MV-4-11 (cell line): ENCODE data around the gene NFE2L2.
A peak's percentile ranks its signal among the peaks of the same experiment; 100 is the strongest.
"Not testable (repeated sequence)": the region's sequence is repeated elsewhere in the genome, so short reads cannot be mapped to it uniquely, and the experiment has no call there.

Experiments
- DNase-seq: peaks from one replicate; lab custom pipeline; 2025; lab: John Stamatoyannopoulos, UW

NFE2L2 gene

DNA sequence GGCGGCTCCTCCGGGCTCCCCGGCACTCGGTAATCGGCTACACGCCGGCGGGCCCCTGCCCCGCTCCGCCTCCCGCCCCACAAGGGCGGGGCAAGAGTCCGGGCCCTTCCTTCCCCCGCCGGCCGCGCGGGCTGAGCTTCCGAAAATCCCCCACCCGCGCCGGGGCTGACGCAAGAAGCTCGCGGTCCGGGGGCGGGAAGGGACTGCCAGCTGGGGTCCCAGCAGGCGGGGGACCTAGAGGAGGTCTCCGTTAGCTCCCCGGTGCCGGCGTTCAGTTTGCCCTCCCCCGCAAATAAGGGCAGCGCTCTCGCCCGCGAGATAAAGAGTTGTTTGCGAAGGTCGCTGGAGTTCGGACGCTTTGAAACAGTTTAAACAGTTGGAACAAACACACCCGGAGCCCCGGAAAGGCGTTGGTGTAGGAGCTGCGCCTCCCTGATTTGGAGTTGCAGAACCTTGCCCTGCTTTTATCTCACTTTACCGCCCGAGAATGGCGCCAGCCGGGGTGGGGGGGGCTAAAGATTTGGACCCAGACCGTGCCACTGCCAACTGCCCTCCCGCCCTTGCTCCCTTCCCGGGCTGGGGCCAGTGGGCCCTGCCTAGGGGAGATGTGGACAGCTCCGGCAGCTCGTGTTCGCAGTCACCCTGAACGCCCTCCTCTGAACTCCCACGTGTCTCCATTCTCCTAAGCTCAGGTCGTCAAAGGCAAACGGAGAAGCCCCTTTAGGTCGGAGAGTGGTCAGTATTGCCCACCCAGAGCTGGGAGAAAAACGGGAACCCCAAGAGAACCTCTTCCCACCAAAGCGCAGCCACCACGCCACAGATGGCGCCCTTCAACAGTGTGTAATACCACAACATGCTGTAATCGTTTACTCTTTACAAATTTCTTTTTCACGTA, at the start of gene NFE2L2:
TSS of gene NFE2L2 (minus strand) at position 35 of the 895 bp plus-strand sequence. CDS start 151 bp downstream, outside the sequence.
- peak; percentile 77 for DNase-seq

DNA sequence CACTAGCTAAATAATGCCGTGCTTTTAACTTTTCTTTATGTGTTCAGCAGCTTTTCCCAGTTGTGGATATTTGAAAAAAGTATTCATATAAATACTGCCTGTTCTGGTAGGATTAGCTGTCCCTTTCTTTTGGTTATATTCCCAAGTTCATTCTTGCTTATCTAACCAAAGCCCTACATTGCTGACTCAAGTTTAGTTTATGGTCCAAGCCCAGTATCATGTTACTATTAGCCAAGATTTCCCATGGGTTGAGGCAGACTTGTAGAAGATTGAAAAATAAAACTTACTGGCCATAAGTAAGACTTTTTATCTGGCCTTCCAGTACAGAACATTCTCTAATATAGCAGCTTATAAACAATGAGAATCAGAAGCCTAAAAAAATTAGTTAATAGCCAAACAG, 49.7 kb upstream of the NFE2L2 start:
- DNase-seq = no peak

DNA sequence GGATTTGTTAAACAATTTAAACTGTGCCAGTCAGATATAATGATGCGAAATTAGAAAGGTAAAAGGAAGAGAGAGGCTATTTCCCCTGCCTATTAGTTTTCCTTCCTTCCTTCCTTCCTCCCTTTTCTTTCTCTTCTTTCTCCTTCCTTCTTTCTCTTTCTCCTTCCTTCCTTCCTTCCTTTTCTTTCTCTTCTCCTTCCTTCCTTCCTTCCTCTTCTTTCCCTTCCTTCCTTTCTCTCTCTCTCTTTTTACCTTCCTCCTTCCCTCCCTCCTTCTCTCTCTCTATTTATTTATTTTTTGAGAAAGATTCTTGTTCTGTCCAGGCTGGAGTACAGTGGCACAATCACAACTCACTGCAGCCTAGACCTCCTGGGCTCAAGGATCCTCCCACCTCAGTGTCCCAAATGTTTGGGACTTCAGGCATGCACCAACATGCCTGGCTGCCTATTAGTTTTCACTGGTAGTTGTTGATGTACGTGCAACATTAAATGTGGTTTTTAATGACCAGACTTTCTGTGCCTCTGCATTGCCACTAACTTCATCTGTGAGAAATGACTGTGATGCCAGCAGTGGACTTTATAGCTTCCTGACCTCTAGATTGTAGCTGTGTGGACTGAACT, 48.7 kb upstream of the NFE2L2 start:
- DNase-seq = no peak

DNA sequence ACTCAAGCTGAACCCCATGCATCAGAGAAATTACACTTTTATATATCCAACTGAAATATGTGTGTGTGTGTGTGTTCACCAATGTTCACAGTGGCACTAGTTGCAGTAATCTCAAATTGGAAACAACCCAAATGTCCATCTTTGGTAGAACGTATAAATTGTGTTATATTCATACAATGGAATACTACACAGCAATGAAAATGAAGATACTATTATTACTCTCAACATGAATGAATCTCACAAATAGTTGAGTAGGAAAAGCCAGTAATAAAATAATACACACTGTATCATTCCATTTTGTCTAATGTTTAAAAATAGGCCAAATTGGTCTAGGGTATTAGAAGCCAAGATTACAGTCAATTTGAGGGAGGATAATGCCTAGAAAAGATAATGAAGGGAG, 48.0 kb upstream of the NFE2L2 start:
- no peak for DNase-seq

DNA sequence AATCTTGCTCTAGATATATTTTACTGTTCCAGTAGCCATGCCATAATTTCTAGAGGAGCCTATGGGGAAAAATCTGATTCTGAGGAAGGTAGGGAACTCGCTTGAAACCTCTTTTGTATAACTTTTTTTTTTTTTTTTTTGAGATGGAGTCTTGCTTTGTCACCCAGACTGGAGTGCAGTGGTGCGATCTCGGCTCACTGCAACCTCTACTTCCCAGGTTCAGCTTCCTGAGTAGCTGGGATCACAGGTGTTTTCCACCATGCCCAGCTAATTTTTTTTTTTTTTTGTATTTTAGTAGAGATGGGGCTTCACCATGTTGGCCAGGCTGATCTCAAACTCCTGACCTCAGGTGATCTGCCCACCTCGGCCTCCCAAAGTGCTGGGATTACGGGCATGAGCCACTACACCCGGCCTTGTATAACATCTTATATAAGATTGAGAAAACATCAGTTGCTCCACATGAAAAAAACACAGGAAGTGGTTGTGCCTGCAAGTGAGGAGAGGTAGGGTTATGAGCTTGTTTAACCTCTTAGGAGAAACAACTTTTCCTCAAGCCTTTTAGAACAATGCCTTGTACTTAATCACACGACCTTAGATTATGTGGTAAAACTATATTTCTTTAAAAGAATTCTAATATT, 45.3 kb upstream of the NFE2L2 start:
- not testable (repeated sequence) for DNase-seq

DNA sequence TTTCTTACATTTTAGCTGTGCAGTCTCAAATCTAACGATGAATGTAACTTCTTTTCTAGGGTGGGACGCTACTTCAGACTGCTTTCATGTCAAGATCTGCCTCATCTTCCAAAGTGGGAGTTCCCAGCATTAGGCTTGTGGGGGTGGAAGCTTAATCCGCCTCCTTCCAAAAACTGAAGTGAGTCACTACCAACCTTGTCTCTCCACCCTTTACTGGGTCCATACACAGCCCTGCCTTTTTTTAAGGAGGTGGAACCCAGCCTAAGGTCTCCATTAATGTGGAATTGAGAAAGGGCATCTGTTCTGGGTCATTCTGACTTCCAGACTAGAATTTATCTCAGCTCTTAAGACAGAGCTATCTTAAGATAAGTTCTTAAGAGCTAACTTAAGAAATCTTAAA, 42.0 kb upstream of the NFE2L2 start:
- no peak for DNase-seq

DNA sequence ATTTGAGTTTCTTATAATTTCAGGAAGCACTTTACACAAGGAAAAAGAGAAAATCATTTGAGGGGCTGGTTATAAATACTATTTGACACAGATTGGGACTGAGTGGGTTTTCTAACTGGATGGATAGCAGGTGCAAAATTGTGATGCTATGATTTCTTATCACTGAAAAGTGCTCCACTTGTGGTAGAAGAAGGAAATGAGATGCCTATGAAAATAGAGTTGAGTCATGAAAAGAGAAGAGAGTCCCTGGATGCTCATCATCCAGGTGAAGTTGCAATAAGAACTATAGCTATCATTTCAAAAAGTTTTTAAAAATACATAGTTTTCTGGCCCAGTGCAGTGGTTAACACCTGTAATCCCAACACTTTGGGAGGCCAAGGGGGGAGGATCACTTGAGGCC, 39.4 kb upstream of the NFE2L2 start:
- DNase-seq = no peak

DNA sequence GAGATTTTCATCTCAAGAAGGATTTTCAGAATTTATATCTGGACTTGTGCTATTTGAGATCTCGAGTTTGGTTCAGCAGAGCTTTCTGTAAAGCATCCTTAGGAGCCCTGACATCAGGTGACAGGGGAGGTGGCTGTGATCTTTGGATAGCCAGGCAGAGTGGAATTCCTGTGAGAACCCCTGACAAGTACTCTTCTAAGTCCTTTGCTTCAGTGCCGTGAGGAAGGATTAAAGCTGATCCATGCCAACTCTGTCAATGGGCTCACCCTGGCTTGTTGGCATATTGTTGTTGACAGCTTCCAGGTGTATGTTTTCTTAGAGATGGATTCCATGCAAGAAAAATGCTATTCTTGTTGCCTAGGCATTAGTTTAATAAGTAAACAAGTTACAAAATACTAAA, 38.0 kb upstream of the NFE2L2 start:
- DNase-seq = no peak

DNA sequence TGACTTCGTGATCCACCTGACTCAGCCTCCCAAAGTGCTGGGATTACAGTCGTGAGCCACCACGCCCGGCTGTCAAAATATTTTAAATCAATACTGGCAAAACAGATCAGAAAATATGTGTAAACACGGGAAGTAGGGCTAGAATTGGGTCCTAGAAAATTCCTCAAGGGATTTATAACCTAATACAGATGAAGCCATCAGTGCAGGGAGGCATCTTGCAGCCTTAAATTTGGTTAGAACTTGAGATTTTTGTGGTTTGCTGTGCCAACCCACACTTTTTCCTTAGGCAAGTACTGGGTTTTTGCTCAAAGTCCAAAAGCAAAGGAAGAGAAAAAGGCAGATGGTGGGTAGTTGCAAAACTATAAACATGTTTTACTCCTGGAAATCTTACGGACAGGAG, 33.7 kb upstream of the NFE2L2 start:
- DNase-seq = no peak

DNA sequence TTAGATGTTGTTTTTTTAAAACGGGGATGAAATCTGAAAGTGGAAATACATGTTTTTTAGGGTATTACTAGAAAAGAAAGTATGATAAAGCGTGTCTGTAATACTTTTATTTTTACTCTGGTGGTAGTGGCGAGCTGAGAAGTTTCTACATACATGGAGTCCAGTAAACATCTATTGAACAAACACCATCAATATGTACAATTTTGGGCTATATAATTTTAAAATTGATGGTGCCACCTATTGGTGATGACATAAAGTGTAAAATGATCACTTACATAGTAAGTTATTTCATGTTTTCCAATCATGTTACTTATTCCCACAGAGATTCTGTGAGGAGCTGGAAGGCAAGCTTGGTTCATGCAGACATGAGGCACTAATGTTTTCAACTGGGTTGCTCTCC, 31.5 kb upstream of the NFE2L2 start:
- peak; percentile 56 for DNase-seq

DNA sequence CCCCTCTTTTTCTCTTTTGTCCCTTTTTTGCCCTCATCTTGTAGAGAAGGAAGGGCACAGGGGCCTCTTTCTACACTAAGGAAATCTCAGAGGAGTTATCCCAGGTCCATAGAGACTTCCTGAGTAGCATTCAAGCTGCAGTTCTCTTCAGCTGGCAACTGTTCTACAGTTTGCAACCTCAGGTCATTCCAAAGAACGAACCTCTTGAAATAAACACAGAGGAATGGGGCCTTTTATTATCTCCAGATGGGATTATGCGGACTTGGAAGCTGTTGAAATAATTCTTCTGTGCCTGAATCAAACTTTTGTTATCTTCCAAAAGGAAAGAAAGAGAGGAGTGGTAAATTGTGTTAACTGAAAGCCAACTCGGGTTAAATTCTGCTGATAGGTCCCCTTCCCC, 31.0 kb upstream of the NFE2L2 start:
- DNase-seq = no peak

DNA sequence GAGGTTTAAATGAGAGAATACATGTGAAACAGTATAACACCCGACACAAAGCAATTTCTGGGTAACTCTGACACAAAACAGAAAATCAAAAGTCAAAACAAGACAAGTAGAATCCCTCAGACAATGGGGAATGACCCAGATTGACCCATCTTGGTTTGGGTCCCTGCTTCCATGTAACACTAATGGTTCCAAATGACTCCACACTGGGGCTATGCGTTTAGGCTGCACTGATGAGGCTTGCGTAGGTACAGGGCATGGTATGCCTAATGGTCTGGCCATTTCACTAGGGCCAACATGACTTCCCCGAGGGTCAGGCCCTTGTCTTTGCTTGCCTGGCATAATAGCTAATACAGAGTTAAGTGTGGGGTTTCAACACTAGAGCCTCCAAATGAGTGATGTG, 27.2 kb upstream of the NFE2L2 start:
- no peak for DNase-seq

DNA sequence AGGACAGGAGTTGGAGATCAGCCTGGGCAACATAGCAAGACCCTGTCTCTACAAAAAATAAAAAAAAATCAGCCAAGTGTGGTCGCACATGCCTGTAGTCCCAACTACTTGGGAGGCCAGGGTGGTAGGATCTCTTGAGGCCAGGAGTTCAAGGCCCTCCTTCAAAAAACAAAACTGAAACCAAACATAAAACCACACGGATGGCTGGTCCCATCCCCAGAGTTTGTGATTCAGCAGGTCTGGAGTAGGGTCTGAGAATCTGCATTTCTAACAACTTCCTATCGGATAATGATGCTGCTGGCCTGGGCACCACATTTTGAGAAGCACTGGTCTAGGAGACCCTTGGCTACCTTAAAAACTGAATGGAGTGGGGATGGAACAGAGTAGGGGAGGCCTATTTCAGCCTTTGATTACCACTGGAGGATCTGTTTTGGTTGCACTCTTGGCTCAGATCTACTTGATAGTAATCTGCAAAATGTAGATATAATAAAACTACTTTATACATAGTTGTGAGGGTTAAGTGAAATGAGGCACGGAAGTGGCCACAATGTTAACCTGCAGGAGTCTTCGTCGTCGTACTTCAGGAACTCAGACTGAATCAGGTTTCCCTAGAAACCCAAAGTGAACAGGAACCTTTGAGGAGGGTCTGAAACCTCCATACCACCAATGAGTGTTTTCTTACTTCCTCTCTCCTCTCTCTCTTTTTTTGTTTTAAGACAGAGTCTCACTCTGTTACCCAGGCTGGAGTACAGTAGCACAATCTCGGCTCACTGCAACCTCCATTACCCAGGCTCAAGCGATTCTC, 25.5 kb upstream of the NFE2L2 start:
- peak; percentile 47 for DNase-seq

DNA sequence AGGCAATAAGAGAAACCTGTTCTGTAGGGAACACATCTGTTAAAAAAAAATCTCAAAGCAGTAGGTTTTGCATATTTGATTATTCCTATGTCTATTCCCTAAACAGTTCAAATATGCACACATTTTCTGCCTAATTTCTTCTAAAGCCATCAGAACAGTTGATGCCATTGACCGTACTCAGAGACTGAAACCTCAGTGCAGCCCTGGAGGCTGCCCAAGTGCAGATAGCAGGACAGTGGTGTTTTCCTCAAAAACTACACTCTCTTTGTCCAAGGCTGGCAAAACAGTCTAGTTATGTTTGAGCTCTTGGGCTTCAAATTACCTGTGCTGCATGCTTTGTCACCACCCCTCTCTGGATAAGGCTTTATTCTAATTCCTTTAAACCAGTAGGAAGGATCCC, 23.3 kb upstream of the NFE2L2 start:
- no peak for DNase-seq

DNA sequence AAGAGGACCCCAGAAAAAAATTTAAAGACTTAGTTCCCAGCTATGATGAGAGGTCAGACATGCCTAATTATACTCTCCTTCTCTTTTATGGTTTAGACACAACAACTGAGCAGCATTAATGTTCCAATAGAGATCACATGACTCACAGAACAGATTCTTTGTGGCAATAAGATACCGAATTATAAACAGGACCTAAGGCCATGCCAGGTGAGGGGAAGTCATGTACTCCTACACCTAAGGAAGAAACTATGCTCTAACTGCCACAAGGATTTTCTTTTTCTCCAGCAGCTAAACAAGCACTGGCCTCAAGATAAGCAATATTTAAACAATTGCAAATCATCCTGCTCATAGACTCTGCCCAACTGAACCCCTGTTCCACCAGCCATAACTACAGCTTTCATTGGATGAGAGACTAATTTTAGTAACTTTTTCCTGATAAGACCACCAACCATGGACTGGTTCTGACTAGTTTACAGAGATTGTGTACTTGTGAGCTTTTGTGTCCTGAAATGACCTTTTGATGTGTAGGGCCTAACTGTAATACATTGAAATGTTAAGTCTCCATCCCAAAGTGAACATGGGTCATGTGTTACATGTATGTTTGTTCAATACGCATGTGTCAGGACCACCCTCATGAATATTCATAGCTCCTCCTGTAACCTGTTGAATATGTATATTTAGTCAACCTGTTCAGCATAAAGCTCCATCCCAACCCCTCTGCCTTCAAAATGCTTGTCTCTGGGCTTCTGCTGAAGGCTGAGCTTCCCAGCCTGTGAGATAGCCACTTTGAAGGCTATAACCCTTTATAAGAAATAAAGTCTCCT, 21.6 kb upstream of the NFE2L2 start:
- DNase-seq = no peak

DNA sequence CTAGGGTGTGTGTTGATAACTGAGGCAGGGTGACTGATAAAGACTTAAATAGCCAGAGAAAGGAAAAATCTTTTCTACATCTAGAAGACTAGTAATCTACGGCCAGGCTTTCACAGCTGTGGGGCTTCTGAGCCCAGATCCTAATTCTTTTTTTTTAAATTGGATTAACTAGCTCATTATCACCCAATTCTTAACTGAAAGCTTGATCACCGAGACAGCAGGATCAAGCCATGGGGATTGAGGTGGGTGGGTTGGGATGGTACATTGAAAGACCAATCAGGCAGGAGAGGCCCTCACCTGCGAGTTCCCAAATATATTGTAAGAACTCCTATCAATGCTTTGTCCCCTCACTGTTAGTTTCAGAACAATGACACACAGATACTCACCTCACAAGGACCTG, 20.0 kb upstream of the NFE2L2 start:
- DNase-seq = no peak

DNA sequence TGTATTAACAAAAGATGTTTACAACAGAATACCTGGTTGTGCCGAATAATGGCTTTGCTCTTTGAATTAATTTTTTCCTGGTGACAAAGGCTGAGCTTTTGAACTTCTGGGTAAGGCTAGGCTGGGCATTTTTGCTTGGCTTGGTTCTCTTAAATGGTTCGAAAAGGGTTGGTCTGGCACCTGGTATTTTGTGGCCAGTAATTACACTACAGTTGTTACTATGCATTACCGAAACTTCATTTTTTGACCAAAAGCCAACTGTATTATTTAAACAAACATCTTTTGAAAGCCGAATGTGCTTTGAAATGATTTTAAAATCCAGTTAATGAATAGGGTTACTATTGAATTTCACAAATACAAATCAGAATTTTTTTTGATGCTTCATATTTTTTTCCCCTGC, 19.4 kb upstream of the NFE2L2 start:
- no peak for DNase-seq

DNA sequence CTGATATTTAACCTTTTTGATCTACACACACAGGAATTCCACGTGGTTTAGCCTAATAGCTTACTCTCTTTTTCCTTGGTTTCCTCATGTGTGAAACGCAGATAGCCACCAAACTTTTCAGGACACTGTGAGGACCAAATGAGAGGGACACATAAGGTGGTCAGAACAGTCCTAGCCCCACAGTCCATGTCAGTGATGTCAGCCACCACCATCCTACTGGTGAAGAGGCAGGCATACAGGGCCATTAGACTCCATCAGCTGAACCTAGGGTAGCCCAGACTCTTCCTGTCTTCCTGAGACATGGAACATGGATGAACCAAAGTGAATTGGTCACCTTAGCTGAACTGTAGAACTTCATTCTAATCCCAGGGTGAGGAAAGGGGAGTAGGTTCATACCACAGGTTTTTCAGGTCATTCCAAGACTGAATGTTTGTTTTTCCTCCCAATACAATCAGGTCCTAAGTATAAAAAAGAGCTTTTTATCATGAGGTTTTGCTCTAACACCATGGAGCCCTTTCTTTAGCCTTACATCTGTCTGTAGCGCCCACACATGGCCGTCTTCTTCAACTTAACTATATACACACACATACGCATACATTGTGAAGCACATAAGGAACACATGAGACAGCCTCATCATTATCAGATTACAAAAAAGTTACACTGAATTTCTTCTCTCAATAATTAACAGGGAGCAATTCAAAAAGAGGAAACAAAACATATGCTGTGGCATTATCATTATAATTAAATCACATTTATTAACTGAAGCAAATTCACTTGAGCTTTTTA, 18.5 kb upstream of the NFE2L2 start:
- peak; percentile 24 for DNase-seq

DNA sequence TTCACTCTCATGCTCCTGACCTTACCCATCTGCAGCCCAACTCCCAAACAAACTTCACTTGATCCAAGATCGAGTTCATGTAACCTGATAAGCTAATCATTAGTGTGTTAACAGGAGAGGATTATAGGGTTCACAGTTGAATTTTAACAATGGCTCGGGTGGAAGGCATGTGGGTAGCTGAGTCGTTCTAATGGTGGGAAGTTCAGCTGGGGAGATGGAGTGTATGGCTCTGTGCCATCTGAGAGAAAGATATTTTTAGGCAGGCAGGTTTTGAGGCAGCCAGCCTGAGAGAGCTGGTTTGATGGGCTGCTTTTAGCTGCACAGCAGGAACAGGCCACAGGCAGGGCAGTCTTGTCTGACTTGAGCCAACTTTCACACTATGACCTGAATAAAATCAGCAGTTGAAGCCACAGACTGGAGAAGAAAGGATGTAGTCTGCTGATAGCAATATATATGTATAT, 17.7 kb upstream of the NFE2L2 start:
- peak; percentile 60 for DNase-seq

DNA sequence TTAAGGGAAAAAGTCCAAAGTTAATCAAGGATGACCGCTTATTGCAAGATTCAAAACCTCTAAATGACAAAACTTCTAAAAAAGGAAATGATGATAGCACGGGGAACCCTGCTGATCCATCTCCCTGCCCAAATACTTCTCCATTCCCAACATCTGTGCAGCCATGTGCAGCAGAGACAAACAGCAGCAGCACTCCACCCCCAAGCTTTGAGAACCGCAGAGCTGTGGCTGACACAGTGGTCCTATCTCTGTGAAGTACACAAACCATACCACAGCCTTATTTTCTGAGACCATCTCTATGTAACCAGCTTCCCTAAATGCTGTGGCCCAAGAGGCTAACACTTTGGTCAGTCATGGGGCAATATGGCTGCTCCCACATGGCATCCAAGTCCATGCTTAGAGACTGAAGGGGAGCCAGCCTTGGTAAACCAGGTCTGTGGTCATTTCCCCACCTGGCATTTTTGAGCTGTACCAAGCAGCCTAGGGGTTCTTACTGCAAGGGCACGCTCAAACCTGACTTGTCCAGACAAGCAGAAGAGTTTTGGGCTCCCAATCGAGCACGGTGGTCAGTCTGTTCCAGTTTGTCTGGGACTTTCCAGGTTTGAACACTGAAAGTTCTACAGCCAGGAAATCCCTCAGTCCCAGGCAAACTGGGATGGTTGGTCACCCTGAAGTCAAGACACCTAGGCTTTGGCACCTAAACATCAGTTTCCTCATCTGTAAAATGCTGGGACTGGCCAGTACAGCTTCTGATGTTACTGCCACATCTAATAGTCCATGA, 17.1 kb upstream of the NFE2L2 start:
- DNase-seq = peak; percentile 100
